Activated naive CD4-positive, alpha-beta T cell treated with anti-CD3 and anti-CD28 coated beads, Interleukin-2, amount 50 U/mL, for 24 hours (primary cell): ENCODE results near the gene ENDOU.
A peak's percentile ranks its signal among the peaks of the same experiment; 100 is the strongest.

ENCODE experiments used
- H3K27ac Mint-ChIP-seq: one replicate; pipeline ENCODE4 v1.8.0; 2021; ENCODE audit warnings: mild to moderate bottlenecking, mixed read lengths
- H3K27me3 Mint-ChIP-seq: one replicate; pipeline ENCODE4 v1.8.0; 2021; ENCODE audit warnings: mixed read lengths
- H3K36me3 Mint-ChIP-seq: one replicate; pipeline ENCODE4 v1.8.0; 2021; ENCODE audit warnings: mixed read lengths
- H3K4me1 Mint-ChIP-seq: one replicate; pipeline ENCODE4 v1.8.0; 2021; ENCODE audit warnings: mixed read lengths
- H3K4me3 Mint-ChIP-seq: one replicate; pipeline ENCODE4 v1.8.0; 2021; ENCODE audit warnings: mild to moderate bottlenecking, mixed read lengths
- H3K9me3 Mint-ChIP-seq: one replicate; pipeline ENCODE4 v1.8.0; 2021; ENCODE audit warnings: mixed read lengths

ENDOU gene

DNA sequence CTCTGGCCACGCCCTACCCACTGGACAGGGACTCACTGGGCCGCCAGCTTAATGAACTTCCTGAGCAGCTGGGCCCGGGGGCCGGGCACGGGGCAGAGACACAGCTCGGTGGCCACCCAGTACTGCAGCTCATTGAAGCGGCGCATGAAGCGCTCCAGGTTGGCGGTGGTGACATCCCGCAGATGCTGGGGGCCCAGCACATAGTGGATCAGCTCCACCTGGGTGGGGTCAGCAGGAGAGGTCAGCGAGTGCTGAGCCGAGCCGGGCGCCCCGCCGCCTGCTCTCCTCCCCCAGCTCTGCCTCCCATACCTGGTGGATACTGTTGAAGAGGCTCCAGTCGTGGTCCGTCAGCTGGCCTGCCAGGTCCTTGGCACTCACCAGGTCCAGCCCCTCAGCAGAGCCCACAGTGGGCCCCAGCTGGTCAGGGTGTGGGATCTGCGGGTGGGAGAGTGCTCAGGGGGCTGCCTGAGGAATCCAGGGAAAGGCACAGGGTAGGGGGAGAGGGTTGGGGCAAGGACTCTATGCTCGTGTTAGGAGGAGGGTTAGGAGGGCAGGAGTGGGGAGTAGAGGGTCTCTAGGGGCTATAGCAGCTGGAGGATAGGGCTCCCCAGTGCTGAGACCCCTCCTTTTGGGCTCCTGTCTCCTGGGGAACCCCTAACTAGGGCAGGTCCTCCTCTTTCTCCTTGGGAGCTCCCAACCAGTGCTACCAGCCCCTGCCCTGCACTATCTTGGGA is 15.5 kb upstream of the ENDOU start:
- H3K27ac Mint-ChIP-seq, result no peak overlapping the region
- no peak overlapping the region for H3K4me3 Mint-ChIP-seq
- peaks cover 25% of the 10 kb centered on the region for H3K4me1 Mint-ChIP-seq
- H3K36me3 Mint-ChIP-seq, result no peaks in the 10 kb centered on the region
- no peaks in the 10 kb centered on the region for H3K9me3 Mint-ChIP-seq
- no peaks in the 10 kb centered on the region for H3K27me3 Mint-ChIP-seq

DNA sequence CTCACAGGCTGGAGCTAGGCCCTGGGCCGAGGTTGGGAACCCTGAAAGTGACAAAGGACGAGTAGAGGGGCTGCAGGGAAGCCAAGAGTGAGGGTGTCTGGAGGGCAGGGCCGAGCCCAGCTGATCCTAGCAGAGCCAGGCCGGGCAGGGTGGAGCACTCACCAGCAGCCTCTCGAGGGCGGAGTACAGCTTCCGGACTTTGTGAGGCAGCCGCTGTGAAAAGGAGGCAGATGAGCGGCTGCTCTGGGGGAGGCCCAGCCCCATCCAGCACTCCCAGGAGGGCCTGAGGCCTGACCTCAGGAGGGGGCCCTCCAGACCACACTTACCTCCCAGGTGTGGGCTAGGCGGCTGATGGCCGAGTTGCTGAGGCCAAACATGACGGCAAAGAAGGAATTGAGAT is 14.7 kb upstream of the ENDOU start:
- Mint-ChIP-seq H3K36me3 (no peaks in the 10 kb centered on the region), H3K4me1 (peaks cover 25% of the 10 kb centered on the region), H3K27me3 (no peaks in the 10 kb centered on the region), H3K27ac (peak overlapping the region; percentile 59), H3K9me3 (no peaks in the 10 kb centered on the region), H3K4me3 (peak overlapping the region; percentile 7)

DNA sequence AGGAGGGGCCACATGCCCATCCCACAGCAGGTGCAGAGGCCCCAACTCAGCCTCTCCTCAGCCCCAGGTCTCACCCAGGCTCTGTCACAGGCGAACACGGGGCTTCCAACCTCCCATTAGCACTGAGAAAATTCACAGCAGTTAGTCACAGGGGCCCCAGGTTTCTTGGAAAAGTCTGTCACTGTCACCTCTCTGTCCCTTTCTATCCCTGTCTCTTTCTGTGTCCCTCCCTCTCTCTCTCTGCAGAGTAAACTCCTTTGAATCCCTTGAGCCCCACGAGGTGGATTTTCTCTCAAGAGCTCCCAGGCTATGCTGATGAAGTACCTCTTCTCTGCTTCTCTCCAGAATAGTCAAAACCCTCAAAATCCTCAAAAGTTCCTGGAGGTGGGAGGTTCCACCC is 14.0 kb upstream of the ENDOU start:
- no peak overlapping the region for H3K27ac Mint-ChIP-seq

DNA sequence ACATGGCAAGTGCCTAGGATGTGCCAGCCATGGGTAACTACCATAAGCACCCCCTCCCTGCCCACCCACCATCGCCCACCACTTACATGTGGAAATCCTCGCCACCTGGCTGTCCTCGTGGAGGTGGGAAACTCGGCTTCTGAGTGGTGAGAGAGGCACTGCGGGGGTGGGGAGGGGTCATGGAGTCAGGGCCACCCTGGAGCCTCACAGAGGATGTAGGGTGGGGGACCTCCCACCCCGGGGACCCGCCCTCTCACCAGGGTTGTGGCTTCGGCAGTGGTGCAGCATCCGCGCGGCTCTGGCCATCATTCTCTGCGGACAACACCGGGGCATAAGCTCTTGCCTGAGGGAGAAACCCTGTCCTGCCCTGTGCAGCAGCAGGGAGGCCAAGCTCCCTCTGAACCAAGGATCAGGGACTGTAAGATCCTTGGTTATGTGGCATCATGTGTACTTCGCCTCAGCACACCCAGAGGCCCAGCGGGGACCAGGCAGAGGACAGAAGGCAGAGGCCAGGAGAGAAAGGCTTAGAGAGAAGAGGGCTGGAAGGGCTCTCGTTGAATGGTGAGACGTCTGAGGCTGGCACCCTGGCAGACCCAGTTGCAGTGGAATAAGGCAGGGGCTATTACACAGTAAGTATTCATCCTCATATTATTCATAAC is 12.8 kb upstream of the ENDOU start:
- Mint-ChIP-seq H3K36me3 (no peaks in the 10 kb centered on the region), H3K9me3 (no peaks in the 10 kb centered on the region), H3K4me1 (peaks cover 25% of the 10 kb centered on the region), H3K27me3 (no peaks in the 10 kb centered on the region), H3K4me3 (no peak overlapping the region), H3K27ac (no peak overlapping the region)

More for the DNA sequence above, 14.0 kb upstream of the ENDOU start:
- H3K4me1 Mint-ChIP-seq, result peaks cover 25% of the 10 kb centered on the region
- no peaks in the 10 kb centered on the region for H3K36me3 Mint-ChIP-seq
- no peak overlapping the region for H3K4me3 Mint-ChIP-seq
- no peaks in the 10 kb centered on the region for H3K27me3 Mint-ChIP-seq
- H3K9me3 Mint-ChIP-seq, result no peaks in the 10 kb centered on the region

DNA sequence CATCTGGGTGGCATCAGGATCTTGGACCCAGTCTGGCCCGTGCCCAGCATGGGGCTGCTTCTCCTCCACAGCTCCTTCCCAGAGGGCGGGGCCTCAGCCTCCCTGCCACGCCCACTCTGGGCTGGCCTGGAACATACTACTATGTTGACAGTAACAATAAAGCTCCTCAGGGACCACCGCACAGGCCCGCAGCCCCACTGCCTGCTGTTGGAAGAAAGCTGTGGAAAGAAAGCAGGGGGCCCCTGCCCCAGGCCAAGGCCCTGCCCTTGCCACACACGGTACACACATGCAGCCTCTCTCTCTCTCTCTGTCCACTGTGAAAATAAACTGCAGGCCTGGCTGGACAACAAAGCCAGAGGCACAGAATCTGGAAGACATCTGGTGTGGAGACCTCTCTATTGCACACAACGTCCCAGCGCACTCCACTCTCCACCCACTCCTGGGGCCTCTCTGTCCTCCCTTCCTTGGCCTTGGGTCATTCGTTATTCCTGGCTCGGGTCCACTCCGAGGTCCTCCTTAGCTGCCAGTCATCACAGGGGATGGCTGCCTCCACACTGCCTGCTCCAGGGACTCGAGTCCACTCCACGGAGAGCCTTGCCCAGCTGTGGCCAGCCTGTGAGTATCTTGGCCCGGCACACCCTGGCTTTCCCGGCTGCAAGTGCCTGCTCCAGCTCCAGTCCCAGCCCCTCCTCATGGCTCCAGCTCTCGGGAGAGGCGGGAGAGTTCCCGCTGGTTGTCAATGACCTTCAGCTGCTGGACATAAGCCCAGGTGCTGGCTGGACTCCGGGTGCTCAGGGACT is 11.8 kb upstream of the ENDOU start:
- Mint-ChIP-seq H3K27me3 (no peaks in the 10 kb centered on the region), H3K36me3 (no peaks in the 10 kb centered on the region), H3K4me1 (peaks cover 21% of the 10 kb centered on the region), H3K4me3 (no peak overlapping the region), H3K27ac (no peak overlapping the region), H3K9me3 (no peaks in the 10 kb centered on the region)

DNA sequence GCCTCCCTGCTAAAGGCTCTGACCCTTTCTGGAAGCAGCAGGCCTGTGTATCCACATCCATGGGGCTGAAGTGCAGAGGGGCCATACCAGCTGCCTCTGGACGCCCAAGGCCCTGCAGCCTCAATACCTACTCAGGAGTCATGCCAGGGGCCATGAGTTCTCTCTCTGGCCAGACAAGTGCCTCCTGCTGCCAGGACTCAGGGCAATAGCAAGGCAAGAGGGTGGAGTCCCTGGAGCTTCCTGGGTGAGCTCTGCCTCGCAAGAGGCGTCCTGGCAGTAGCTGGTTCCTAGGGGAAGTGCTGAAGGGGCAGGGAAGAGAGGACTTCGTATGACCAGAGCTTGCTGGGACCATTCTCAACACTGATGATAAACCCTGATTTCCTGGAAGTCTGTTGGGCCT is 10.9 kb upstream of the ENDOU start:
- H3K36me3 Mint-ChIP-seq, result no peaks in the 10 kb centered on the region
- H3K4me1 Mint-ChIP-seq, result peaks cover 12% of the 10 kb centered on the region
- no peak overlapping the region for H3K27ac Mint-ChIP-seq
- H3K4me3 Mint-ChIP-seq, result no peak overlapping the region
- H3K27me3 Mint-ChIP-seq, result no peaks in the 10 kb centered on the region
- no peaks in the 10 kb centered on the region for H3K9me3 Mint-ChIP-seq

DNA sequence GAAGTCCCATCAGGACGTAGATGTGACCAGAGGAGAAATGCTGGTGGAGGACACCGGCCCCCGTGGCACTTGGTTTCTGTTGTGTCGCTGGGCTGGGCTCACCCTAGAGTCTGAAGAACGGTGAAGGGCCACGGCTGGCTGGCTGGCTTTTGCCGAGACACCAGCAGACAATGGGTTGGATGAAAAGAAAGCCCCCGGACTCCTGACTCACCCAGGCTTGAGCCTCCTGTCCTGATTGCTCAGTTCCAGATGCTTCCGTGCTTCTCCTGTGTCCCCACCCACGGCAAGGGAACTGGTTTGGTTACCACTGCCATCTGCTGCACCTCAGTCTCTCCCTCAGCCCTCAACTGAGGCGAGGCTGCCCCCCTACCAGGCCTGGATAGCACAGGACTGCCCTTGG is 10.4 kb upstream of the ENDOU start:
- H3K9me3 Mint-ChIP-seq, result no peaks in the 10 kb centered on the region
- no peak overlapping the region for H3K4me3 Mint-ChIP-seq
- H3K27me3 Mint-ChIP-seq, result no peaks in the 10 kb centered on the region
- no peaks in the 10 kb centered on the region for H3K36me3 Mint-ChIP-seq
- H3K27ac Mint-ChIP-seq, result no peak overlapping the region
- peaks cover 9% of the 10 kb centered on the region for H3K4me1 Mint-ChIP-seq

DNA sequence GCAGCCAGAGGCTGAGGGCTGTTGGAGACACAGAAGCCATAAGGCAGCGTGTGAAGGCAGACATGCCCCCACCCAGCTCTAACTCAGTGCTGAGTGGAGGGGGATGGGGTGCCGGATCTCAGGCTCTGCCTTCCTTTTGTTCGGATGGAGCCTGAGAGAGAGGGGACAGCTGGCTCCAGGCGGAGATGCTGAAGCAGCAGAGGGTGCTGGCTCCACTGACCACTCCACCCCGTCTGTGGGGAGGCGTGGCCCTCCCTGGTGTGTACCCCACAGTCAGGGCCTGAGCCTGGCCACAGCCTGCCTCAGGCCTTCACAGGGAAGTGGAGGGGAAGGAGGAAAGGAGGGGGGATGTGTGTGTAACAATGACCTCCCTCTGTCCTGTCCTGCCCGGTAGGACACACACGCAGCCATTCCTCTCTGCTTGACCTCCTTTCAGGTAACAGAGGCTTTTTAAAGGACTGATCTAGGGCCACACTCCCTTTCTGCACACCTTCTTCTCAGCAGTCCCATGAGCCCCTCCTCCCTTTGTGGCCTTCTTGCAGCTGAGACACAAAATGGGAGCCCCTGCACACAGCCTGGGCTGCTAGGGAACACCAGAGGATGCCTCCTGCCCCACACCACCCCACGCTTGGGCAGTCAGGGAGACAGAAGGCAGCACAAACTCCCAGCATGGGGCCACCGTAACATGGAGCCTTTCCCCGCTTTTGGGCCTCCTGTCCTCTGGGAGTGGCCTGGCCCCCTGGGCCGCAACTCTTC is 9.6 kb upstream of the ENDOU start:
- Mint-ChIP-seq H3K4me3 (no peak overlapping the region), H3K27ac (no peak overlapping the region)

DNA sequence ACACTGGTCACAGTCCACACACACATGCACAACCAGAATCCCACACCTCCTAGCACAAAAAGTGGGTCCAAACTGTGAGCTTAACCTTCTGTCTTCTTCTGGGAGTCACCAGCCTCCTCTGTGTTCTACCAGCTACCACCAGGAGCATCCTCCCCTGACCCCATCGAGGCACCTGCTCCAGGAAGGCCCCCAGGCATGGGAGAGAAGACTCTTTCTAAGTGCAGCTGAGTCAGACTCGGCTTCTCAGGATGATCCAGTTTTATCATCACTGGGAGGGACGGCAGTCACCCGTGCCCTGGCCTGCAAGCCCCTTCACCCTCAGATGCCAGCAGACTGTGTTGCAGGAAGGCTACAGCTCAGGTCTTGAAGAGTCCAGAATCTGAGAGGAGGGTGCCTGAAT is 7.9 kb upstream of the ENDOU start:
- Mint-ChIP-seq H3K36me3 (no peaks in the 10 kb centered on the region), H3K27ac (no peak overlapping the region), H3K9me3 (no peaks in the 10 kb centered on the region), H3K4me3 (no peak overlapping the region), H3K27me3 (no peaks in the 10 kb centered on the region), H3K4me1 (no peaks in the 10 kb centered on the region)

More for the DNA sequence above, 9.6 kb upstream of the ENDOU start:
- Mint-ChIP-seq H3K27me3 (no peaks in the 10 kb centered on the region), H3K36me3 (no peaks in the 10 kb centered on the region), H3K4me1 (peaks cover 6% of the 10 kb centered on the region), H3K9me3 (no peaks in the 10 kb centered on the region)

DNA sequence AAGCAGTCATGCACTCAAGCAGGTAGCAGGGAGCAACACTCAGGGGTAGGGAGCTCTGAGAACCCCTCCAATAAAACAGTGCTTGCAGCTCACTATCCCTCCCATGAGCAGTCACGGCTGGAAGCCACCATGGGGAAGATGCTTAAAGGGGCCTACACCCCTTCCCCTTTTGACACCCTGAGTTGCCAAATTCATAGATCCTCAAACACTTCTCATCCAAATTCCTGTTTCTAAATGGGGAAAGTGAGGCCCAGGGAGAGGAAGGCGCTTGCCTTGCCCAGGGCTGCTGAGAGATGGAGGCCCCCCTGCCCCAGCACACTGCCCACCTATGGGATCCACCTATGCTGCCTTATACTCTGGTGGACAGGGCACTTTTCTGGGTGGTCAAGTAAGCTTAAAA is 7.2 kb upstream of the ENDOU start:
- H3K36me3 Mint-ChIP-seq, result no peaks in the 10 kb centered on the region
- no peaks in the 10 kb centered on the region for H3K27me3 Mint-ChIP-seq
- no peak overlapping the region for H3K4me3 Mint-ChIP-seq
- no peaks in the 10 kb centered on the region for H3K9me3 Mint-ChIP-seq
- H3K4me1 Mint-ChIP-seq, result no peaks in the 10 kb centered on the region
- H3K27ac Mint-ChIP-seq, result no peak overlapping the region

DNA sequence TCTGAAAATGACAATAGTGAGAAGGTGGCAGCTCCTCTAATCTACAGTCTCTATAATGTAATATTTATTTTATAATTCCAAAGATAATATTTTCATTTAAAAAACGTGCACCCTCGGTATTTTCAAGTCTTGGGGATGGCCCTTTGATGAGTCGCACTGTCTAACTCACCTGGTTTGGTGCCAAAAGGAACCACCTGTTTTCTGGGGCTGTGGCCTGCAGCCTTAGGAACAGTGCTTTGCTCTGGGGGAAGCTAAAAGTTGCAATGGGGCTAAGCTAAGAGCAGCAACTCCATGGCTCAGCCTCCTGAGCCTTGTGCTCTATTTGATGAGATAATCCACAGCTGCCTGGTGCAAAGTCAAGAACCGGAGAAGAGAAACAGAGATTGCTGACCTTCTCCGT is 6.4 kb upstream of the ENDOU start:
- no peak overlapping the region for H3K4me3 Mint-ChIP-seq
- no peaks in the 10 kb centered on the region for H3K4me1 Mint-ChIP-seq
- H3K27ac Mint-ChIP-seq, result no peak overlapping the region
- no peaks in the 10 kb centered on the region for H3K9me3 Mint-ChIP-seq
- H3K36me3 Mint-ChIP-seq, result no peaks in the 10 kb centered on the region
- H3K27me3 Mint-ChIP-seq, result no peaks in the 10 kb centered on the region

DNA sequence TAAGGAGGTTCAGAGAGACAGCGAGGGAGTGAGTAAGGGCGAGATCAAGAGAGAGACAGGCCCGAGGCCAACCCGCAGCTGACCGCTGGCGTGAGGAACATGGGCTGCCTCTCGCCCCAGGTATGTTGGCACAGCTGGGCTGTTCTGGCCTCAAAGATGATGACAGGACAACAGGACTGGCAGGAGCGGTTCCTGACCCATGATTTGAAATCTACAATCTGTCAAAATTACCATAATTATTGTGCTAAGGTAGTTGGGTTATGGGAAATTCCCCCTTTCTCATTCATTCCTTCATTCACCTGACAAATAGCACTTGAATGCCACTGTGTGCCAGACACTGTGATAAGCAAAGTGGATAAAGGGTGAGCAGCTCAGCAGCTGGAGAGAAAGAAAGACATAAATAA is 5.1 kb upstream of the ENDOU start:
- H3K4me1 Mint-ChIP-seq, result no peaks in the 10 kb centered on the region
- no peak overlapping the region for H3K4me3 Mint-ChIP-seq

DNA sequence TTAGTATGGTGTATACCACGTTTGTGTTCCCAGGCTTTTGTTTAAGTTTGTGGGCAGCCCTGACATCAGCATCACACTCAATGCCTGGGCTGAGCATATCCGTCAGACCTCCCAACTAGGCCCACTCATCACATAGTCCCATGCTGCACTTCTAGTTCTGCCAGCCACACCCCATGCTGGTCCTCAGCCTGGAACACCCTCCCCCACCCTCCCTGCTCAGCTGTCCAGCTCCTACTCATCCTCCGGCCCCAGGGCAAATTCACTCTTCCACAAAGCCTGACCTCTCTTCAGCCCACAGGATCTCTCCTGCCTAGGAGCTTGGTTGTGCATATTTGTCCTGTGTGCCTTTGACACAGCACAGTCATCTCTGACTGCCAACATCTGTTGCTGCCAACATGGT is 3.9 kb upstream of the ENDOU start:
- no peak overlapping the region for H3K27ac Mint-ChIP-seq

More for the DNA sequence above, 5.1 kb upstream of the ENDOU start:
- Mint-ChIP-seq H3K27ac (no peak overlapping the region), H3K9me3 (no peaks in the 10 kb centered on the region), H3K27me3 (no peaks in the 10 kb centered on the region), H3K36me3 (no peaks in the 10 kb centered on the region)

DNA sequence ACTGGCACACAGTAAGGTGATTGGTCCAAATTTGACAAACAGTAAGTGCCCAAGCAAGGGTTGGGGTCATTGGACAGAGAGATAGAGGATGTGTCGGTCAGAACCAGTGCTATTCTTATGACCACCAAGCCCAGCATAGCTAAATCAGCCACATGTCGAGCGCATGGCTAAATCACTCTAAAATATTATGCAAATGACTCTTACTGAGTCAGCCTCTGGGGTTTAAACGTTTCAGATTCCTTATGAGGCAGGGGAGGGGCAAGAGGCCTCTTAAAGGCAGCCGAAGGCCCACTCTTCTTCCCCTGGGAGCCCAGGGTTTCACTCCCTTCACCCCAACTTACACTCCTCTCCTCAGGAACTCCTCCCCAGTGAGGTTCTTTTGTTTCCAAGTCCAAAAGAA is 603 bp upstream of the ENDOU start:
- H3K4me1 Mint-ChIP-seq, result peaks cover 10% of the 10 kb centered on the region
- H3K27me3 Mint-ChIP-seq, result no peaks in the 10 kb centered on the region
- H3K27ac Mint-ChIP-seq, result no peak overlapping the region
- H3K9me3 Mint-ChIP-seq, result no peaks in the 10 kb centered on the region
- peaks cover 2% of the 10 kb centered on the region for H3K36me3 Mint-ChIP-seq
- no peak overlapping the region for H3K4me3 Mint-ChIP-seq

More for the DNA sequence above, 3.9 kb upstream of the ENDOU start:
- H3K9me3 Mint-ChIP-seq, result no peaks in the 10 kb centered on the region
- H3K4me1 Mint-ChIP-seq, result no peaks in the 10 kb centered on the region
- no peaks in the 10 kb centered on the region for H3K27me3 Mint-ChIP-seq
- H3K4me3 Mint-ChIP-seq, result no peak overlapping the region
- H3K36me3 Mint-ChIP-seq, result no peaks in the 10 kb centered on the region

DNA sequence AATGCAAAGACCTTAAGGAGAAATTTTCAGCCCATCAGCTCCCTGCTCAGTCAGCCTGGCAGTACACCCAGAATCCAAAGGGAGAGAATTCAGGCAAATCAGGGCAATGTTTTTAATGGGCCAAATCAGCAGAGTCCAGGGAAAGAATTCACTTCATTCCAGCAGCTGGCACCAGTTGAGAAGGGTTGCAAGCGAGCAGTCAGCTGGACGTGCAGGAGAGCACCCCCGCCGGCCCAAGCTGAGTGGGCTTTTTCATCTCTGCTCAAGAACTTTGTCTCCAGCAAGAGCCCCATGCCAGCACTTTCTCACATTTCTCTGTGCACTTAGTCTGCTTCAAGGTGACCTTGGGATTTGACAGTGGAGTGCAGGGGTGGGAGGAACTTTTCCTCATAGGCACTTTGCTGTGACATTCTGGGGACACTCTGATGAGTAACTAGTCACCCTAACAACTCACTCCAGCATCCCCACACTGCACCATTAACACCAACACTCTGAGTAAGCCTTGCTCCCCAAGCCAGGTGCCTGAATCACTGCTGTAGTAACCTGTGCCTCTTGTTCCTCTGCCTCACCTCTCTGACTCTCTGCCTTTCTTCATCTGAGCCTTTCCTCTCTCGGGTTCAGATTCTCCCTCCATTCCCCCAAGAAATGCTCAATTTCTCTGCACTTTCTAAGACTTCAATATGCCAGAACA is 2.2 kb downstream of the ENDOU start:
- peaks cover 2% of the 10 kb centered on the region for H3K36me3 Mint-ChIP-seq
- no peak overlapping the region for H3K4me3 Mint-ChIP-seq
- H3K27ac Mint-ChIP-seq, result peak overlapping the region; percentile 43
- peaks cover 12% of the 10 kb centered on the region for H3K4me1 Mint-ChIP-seq
- H3K27me3 Mint-ChIP-seq, result no peaks in the 10 kb centered on the region
- H3K9me3 Mint-ChIP-seq, result no peaks in the 10 kb centered on the region
